Neutrophil (primary cell): ENCODE results near the gene TMOD2.

Source experiments
- H3K27ac ChIP-seq: fragments of 200-600 bp; sonication (generic); 2 replicates; pipeline ENCODE4 v1.5.1; 2016; ENCODE audit warnings: mild to moderate bottlenecking, moderate library complexity
- H3K27me3 ChIP-seq: fragments of 200-600 bp; sonication (generic); 2 replicates; pipeline ENCODE4 v1.6.0; 2016; ENCODE audit warnings: mild to moderate bottlenecking
- H3K36me3 ChIP-seq: fragments of 200-600 bp; sonication (generic); 2 replicates; pipeline ENCODE4 v1.5.1; 2017
- H3K4me1 ChIP-seq, 2 experiments: fragments of 200-600 bp in 1 of 2; sonication (generic) in 1 of 2; 1 replicate in 1 of 2; 2 replicates in 1 of 2; pipeline versions ENCODE4 v1.5.1 to v1.6.1; 2013 to 2016; ENCODE audit warnings: low read depth in 1 of 2, low read length in 1 of 2, mild to moderate bottlenecking in 1 of 2, moderate library complexity in 1 of 2; ENCODE audit not compliant: control insufficient read depth in 1 of 2, insufficient read depth in 1 of 2
- H3K4me3 ChIP-seq, 2 experiments: fragments of 200-600 bp in 1 of 2; sonication (generic) in 1 of 2; 1 replicate in 1 of 2; 2 replicates in 1 of 2; pipeline ENCODE4 v1.5.1; 2013 to 2016; ENCODE audit warnings: low read depth in 1 of 2, low read length in 1 of 2, mild to moderate bottlenecking in 1 of 2, moderate library complexity in 1 of 2
- H3K9me3 ChIP-seq: fragments of 200-600 bp; sonication (generic); 2 replicates; pipeline ENCODE4 v1.5.1; 2016
- CTCF ChIP-seq: fragments of 200-600 bp; sonication (generic); IDR thresholded peaks from 2 replicates; pipeline ENCODE4 v1.5.1; 2016; ENCODE audit warnings: antibody characterized with exemption

TMOD2 gene

GRCh38 chr15:51828621-51829375 lies 77.4 kb downstream of the TMOD2 start:
- H3K9me3 ChIP-seq = no peaks in the 10 kb centered on the region
- H3K27me3 ChIP-seq = peaks cover 9% of the 10 kb centered on the region
- H3K4me3 ChIP-seq = peak overlapping the region in 1 of 2 experiments; percentile 69
- no peaks in the 10 kb centered on the region for H3K36me3 ChIP-seq
- no peak overlapping the region for H3K27ac ChIP-seq
- no peak for TF ChIP-seq CTCF
- peaks cover 29 to 35% of the 10 kb centered on the region in 2 experiments for H3K4me1 ChIP-seq

- Histone ChIP-seq H3K4me1 (peaks cover 33 to 35% of the 10 kb centered on the region in 2 experiments), H3K27ac (peak within 1 kb of the TSS; percentile 83), H3K9me3 (no peaks in the 10 kb centered on the region), H3K4me3 (peak within 1 kb of the TSS; percentile 69 to 83), H3K27me3 (peaks cover 9% of the 10 kb centered on the region), H3K36me3 (no peaks in the 10 kb centered on the region)
- peak; percentile 39 for TF ChIP-seq CTCF
These were observed 78.2 kb downstream of the TMOD2 start, which contains the start of gene TMOD3 for GRCh38 chr15:51829376-51830275. TMOD3 (plus strand) TSS chr15:51829653; CDS start chr15:51862885, 33,232 bp downstream.

DNA sequence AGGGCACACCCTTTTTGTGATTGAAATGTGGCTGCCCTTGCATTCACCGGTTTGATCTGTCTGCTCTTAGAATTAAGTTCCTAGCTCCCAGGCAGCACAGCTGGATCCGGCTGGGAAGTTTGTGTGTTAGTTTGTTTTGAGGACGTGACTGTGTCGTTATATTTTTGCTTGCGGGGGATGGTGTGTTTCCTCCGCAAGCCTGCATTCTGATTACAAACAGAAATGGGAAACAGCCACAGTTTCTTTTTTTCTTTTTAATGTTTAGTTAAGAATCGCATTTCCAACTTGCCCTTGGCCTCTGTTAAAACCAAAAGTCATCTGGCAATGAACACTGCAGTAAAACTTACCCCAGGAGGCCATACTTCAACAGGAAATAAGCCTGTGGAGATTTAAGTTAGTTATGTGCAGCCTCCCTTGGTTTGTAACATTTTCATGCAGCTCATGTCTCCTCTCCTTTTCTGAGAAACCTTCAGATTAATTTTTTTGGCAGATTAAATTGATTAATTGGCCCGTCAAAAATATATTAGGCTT lies 78.9 kb downstream of the TMOD2 start:
- H3K27me3 ChIP-seq = peaks cover 9% of the 10 kb centered on the region
- H3K4me1 ChIP-seq = peaks cover 34 to 39% of the 10 kb centered on the region in 2 experiments
- no peaks in the 10 kb centered on the region for H3K36me3 ChIP-seq
- no peak for TF ChIP-seq CTCF
- H3K9me3 ChIP-seq = no peaks in the 10 kb centered on the region
- peak overlapping the region; percentile 83 for H3K27ac ChIP-seq
- peak overlapping the region; percentile 69 to 83 for H3K4me3 ChIP-seq

- Histone ChIP-seq H3K36me3 (no peaks in the 10 kb centered on the region), H3K27ac (no peak overlapping the region), H3K4me1 (peaks cover 65 to 70% of the 10 kb centered on the region in 2 experiments), H3K27me3 (no peaks in the 10 kb centered on the region), H3K9me3 (no peaks in the 10 kb centered on the region), H3K4me3 (no peak overlapping the region)
- TF ChIP-seq CTCF = no peak
These were observed 82.4 kb downstream of the TMOD2 start for GRCh38 chr15:51833772-51834171.

DNA sequence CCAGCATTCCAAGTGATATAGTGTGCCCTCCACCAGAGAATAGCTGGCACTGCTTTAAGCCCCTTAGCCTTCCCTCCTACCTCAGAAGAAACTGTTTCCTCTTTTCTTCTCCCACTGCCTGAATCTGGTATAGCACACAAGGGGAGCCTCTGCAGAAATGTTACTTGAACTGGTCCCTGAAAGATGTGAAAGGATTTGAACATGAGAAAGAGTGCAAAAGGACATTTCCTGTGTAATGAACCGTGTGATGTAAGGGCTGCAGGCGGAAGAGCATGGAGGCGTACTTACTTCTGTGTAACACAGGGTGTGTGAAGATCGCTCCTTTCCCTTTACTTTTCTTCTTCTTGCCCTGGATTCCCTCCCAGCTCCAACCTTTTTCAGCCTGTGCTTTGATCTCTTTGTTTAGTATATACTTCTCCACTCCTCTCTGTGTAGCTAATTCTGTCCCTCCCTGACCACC lies 86.4 kb downstream of the TMOD2 start:
- H3K27ac ChIP-seq = peak overlapping the region; percentile 62
- H3K4me3 ChIP-seq = peak overlapping the region in 1 of 2 experiments; percentile 2
- H3K9me3 ChIP-seq = no peaks in the 10 kb centered on the region
- H3K27me3 ChIP-seq = no peaks in the 10 kb centered on the region
- peaks cover 82 to 83% of the 10 kb centered on the region in 2 experiments for H3K4me1 ChIP-seq
- no peak for TF ChIP-seq CTCF
- H3K36me3 ChIP-seq = no peaks in the 10 kb centered on the region
